Esophagus muscularis mucosa (tissue), 4 donors: ENCODE data around the gene ARID4B. TPM values are rescaled to one million over a fixed set of nuclear protein-coding genes. Genes with fewer than 3 reads are reported as not detected.
"Not testable (repeated sequence)": the region's sequence is repeated elsewhere in the genome, so short reads cannot be mapped to it uniquely, and the experiment has no call there.

Experiments used
- DNase-seq: peaks from one replicate; pipeline ENCODE4 v3.0.0-alpha.2; 2017; ENCODE audit errors: extremely low spot score
- H3K27ac ChIP-seq, 4 donors: fragments of 200-600 bp; sonication (generic); replicated peaks in 1 of 4; 1 replicate in 3 of 4; 2 replicates in 1 of 4; pipeline ENCODE4 v1.5.1; 2016 to 2019; ENCODE audit warnings: mild to moderate bottlenecking in 1 of 4
- H3K27me3 ChIP-seq, 4 donors: fragments of 200-600 bp; sonication (generic); one replicate each; pipeline versions ENCODE4 v1.5.1 to v1.6.0; 2016 to 2019
- H3K36me3 ChIP-seq, 4 donors: fragments of 200-600 bp; sonication (generic); one replicate each; pipeline ENCODE4 v1.5.1; 2016 to 2019
- H3K4me1 ChIP-seq, 4 donors: fragments of 200-600 bp; sonication (generic); one replicate each; pipeline ENCODE4 v1.5.1; 2016 to 2019
- H3K4me3 ChIP-seq, 4 donors: fragments of 200-600 bp; sonication (generic); 1 replicate in 2 of 4; 2 replicates in 2 of 4; pipeline ENCODE4 v1.5.1; 2016 to 2019; ENCODE audit warnings: mild to moderate bottlenecking in 4 of 4, moderate library complexity in 1 of 4
- H3K9me3 ChIP-seq, 4 donors: fragments of 200-600 bp; sonication (generic); 1 replicate in 3 of 4; 2 replicates in 1 of 4; pipeline ENCODE4 v1.5.1; 2016 to 2019
- CTCF ChIP-seq, 3 experiments: fragments of 200-600 bp in 2 of 3; fragments of 450-650 bp in 1 of 3; sonication (generic) in 2 of 3; IDR thresholded peaks; one replicate each; pipeline ENCODE4 v1.5.1; 2017 to 2019; ENCODE audit warnings: antibody characterized with exemption in 3 of 3, mild to moderate bottlenecking in 2 of 3, moderate library complexity in 1 of 3
- EP300 ChIP-seq: sonication (generic); formaldehyde crosslinking; IDR thresholded peaks from one replicate; pipeline ENCODE4 v1.6.1; 2017; ENCODE audit warnings: antibody characterized with exemption
- POLR2A ChIP-seq: fragments of 450-650 bp; IDR thresholded peaks from one replicate; pipeline ENCODE4 v1.6.1; 2017; ENCODE audit warnings: antibody characterized with exemption, moderate library complexity, mild to moderate bottlenecking, low read depth
- POLR2AphosphoS5 ChIP-seq, 2 donors: sonication (generic); formaldehyde crosslinking; IDR thresholded peaks; one replicate each; pipeline ENCODE4 v1.6.1; 2017; ENCODE audit warnings: antibody characterized with exemption in 2 of 2
- WGBS: methylation state at CpG from one replicate; pipeline ENCODE4 v1.1.5; 2018; 5-methylcytosine and 5-hydroxymethylcytosine counted together
- intact Hi-C: fragments of 100-400 bp; cut with DNase I; formaldehyde crosslinking; loops from one replicate; pipeline ENCODE4 v1.15.1; 2023
- total RNA-seq, 4 donors: library from RNA; depleted of rRNA; stranded (reverse); fragments of >200 nt; gene quantifications; one replicate each; pipeline versions ENCODE4 v1.1.0 to v1.2.1, GENCODE V29; 2016

ARID4B gene
- total RNA-seq, 4 donors from 2014 or later = 23.0 to 38.2 (median 29.2) TPM

GRCh38 chr1:235265900-235266299 is 62.1 kb downstream of the ARID4B start:
- WGBS = 48% methylated on average over 3 of the region's 3 CpGs
- Histone ChIP-seq H3K4me3 (no peak overlapping the region), H3K27ac (no peak overlapping the region), H3K4me1 (peaks cover 8 to 61% (median 51%) of the 10 kb centered on the region in 4 donors), H3K36me3 (no peaks in the 10 kb centered on the region), H3K9me3 (no peaks in the 10 kb centered on the region), H3K27me3 (no peaks in the 10 kb centered on the region)
- intact Hi-C loops = no loop called here
- no peak for TF ChIP-seq POLR2A
- TF ChIP-seq CTCF (IDR thresholded peaks at IDR 0.05) = no peak
- no peak for TF ChIP-seq POLR2AphosphoS5 (IDR thresholded peaks at IDR 0.05)
- no peak for TF ChIP-seq EP300
- DNase-seq = no peak

GRCh38 chr1:235264327-235264726 is 63.7 kb downstream of the ARID4B start:
- intact Hi-C loops = no loop called here

GRCh38 chr1:235262539-235262938 is 65.4 kb downstream of the ARID4B start:
- Histone ChIP-seq H3K36me3 (peaks cover 0 to 5% (median 2%) of the 10 kb centered on the region in 4 donors), H3K9me3 (no peaks in the 10 kb centered on the region), H3K4me3 (no peak overlapping the region), H3K4me1 (peaks cover 15 to 56% (median 40%) of the 10 kb centered on the region in 4 donors), H3K27ac (no peak overlapping the region), H3K27me3 (no peaks in the 10 kb centered on the region)
- intact Hi-C loops = no loop called here
- TF ChIP-seq EP300 (no peak), POLR2AphosphoS5 (IDR thresholded peaks at IDR 0.05) (no peak)
- no peak for DNase-seq
- 98% methylated on average over 3 of the region's 3 CpGs for WGBS

More at GRCh38 chr1:235264327-235264726, 63.7 kb downstream of the ARID4B start:
- Histone ChIP-seq H3K4me3 (no peak overlapping the region), H3K9me3 (no peaks in the 10 kb centered on the region), H3K27ac (no peak overlapping the region), H3K36me3 (peaks cover 0 to 2% (median 0%) of the 10 kb centered on the region in 4 donors), H3K27me3 (no peaks in the 10 kb centered on the region), H3K4me1 (peaks cover 12 to 53% (median 42%) of the 10 kb centered on the region in 4 donors)
- TF ChIP-seq CTCF (IDR thresholded peaks at IDR 0.05) (no peak), POLR2AphosphoS5 (IDR thresholded peaks at IDR 0.05) (no peak), EP300 (no peak), POLR2A (no peak)
- DNase-seq = no peak

- TF ChIP-seq POLR2A (no peak), CTCF (IDR thresholded peaks at IDR 0.05) (no peak), POLR2AphosphoS5 (IDR thresholded peaks at IDR 0.05) (no peak), EP300 (no peak)
Measured at GRCh38 chr1:235261243-235261642, 66.7 kb downstream of the ARID4B start.

GRCh38 chr1:235259133-235259778 is 68.7 kb downstream of the ARID4B start:
- H3K4me3 ChIP-seq = no peak overlapping the region
- peaks cover 6 to 33% (median 18%) of the 10 kb centered on the region in 4 donors for H3K4me1 ChIP-seq
- TF ChIP-seq POLR2A = no peak
- TF ChIP-seq EP300 = no peak
- no peak for TF ChIP-seq POLR2AphosphoS5 (IDR thresholded peaks at IDR 0.05)
- TF ChIP-seq CTCF (IDR thresholded peaks at IDR 0.05) = no peak
- H3K36me3 ChIP-seq = peaks cover 0 to 5% (median 2%) of the 10 kb centered on the region in 4 donors
- H3K27me3 ChIP-seq = no peaks in the 10 kb centered on the region
- no peaks in the 10 kb centered on the region for H3K9me3 ChIP-seq
- 100% methylated on average over 1 of the region's 1 CpG for WGBS
- no peak for DNase-seq
- H3K27ac ChIP-seq = no peak overlapping the region
- intact Hi-C loops = no loop called here

More at GRCh38 chr1:235261243-235261642, 66.7 kb downstream of the ARID4B start:
- H3K36me3 ChIP-seq = peaks cover 0 to 5% (median 2%) of the 10 kb centered on the region in 4 donors
- H3K27ac ChIP-seq = no peak overlapping the region
- H3K4me3 ChIP-seq = no peak overlapping the region
- 87% methylated on average over 4 of the region's 4 CpGs for WGBS
- no peaks in the 10 kb centered on the region for H3K27me3 ChIP-seq
- H3K4me1 ChIP-seq = peaks cover 14 to 47% (median 32%) of the 10 kb centered on the region in 4 donors
- H3K9me3 ChIP-seq = no peaks in the 10 kb centered on the region
- intact Hi-C loops = no loop called here
- DNase-seq = no peak

- H3K27ac ChIP-seq, H3K9me3 ChIP-seq, H3K27me3 ChIP-seq, DNase-seq, intact Hi-C loops, H3K36me3 ChIP-seq, H3K4me3 ChIP-seq: not testable (repeated sequence)
- peaks cover 6 to 41% (median 25%) of the 10 kb centered on the region in 4 donors for H3K4me1 ChIP-seq
- WGBS = 93% methylated on average over 6 of the region's 6 CpGs
Measured at GRCh38 chr1:235258068-235258467, 69.9 kb downstream of the ARID4B start.
